ACC112 (cell line): ENCODE results near the gene AK1.

Experiments
- H2AFZ ChIP-seq: fragments of 200-600 bp; sonication (generic); one replicate; pipeline ENCODE4 v1.6.0; 2017; ENCODE audit warnings: antibody characterized with exemption, low read length; ENCODE audit not compliant: unreplicated experiment
- H3K27ac ChIP-seq: fragments of 200-600 bp; sonication (generic); 2 replicates; pipeline ENCODE4 v1.5.1; 2014; ENCODE audit warnings: low read depth, mild to moderate bottlenecking, antibody characterized with exemption, low read length, moderate library complexity
- H3K27me3 ChIP-seq: fragments of 200-600 bp; sonication (generic); 2 replicates; pipeline ENCODE4 v1.6.1; 2014; ENCODE audit warnings: mild to moderate bottlenecking, antibody characterized with exemption, low read length, moderate library complexity, mixed read lengths; ENCODE audit not compliant: insufficient read depth
- H3K36me3 ChIP-seq: fragments of 200-600 bp; sonication (generic); 2 replicates; pipeline ENCODE4 v1.6.1; 2016; ENCODE audit warnings: mild to moderate bottlenecking, antibody characterized with exemption, low read length, moderate library complexity, mixed read lengths; ENCODE audit not compliant: insufficient read depth
- H3K4me1 ChIP-seq: fragments of 200-600 bp; sonication (generic); one replicate; pipeline ENCODE4 v1.6.1; 2016; ENCODE audit warnings: low read length, mixed read lengths; ENCODE audit not compliant: insufficient read depth, unreplicated experiment, control insufficient read depth
- H3K4me3 ChIP-seq: fragments of 200-600 bp; sonication (generic); 2 replicates; pipeline ENCODE4 v1.5.1; 2014; ENCODE audit warnings: mild to moderate bottlenecking, low read depth, low read length
- H3K79me2 ChIP-seq: fragments of 200-600 bp; sonication (generic); one replicate; pipeline ENCODE4 v1.6.0; 2016; ENCODE audit warnings: low read length; ENCODE audit not compliant: control insufficient read depth, unreplicated experiment, insufficient read depth

The AK1 gene

DNA sequence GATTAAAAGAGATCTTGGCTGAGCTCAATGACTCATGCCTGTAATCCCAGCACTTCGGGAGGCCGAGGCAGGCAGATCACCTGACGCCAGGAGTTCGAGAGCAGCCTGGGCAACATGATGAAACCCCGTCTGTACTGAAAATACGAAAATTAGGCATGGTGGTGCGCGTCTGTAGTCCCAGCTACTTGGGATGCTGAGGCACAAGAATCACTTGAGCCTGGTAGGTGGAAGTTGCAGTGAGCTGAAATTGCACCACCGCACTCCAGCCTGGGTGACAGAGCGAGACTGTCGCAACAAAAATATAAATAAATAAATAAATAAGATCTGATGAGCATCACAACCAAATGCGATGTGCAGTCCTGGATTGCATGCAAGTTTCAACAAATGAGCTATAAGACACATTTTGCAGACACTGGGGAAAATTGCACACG lies 14.3 kb downstream of the AK1 start:
- H3K4me1 ChIP-seq = peaks cover 2% of the 10 kb centered on the region
- H3K27ac ChIP-seq = no peak overlapping the region
- no peak overlapping the region for H3K4me3 ChIP-seq

DNA sequence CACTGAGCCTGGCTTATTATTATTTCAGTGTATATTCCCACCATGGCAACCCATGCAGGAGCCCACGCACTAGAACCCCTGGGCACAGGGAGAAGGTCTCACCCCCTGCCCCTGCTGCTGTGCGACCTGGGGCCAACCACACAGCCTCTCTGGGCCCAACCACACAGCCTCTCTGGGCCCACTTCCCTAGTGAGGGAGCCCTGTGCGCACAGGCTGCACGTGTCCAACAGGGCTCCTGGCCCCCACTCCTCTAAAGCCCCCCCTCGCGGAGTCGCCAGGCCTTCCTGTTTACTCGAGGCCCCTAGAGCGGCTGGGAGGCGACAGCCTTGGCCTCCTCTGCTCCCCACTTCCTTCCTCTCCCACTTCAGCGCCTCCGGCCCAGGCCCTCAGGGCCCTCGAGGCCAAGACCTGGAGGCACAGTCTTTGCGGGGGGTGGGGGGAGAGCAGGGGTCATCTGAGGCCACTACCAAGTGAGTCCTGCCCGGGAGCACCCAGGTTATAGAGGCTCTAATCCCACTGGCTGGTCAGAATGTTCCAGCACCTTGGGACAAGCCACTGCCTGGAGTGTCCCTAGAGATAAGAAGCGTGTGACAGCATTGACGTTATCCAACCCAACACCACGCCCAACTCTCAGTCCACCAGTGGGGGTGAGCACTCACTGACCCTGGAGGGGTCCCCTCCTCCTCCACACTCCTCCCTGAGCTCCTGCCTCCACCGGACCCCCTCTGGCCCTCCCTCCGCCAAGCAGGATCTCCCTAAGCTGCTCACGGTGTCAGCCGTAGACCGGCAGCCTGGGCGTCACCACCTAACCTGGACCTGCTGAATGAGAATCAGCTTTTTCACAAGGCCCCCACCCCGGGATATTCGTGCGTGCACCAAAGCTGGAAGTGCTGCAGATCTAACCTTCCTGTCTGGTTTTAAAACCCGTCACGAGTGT lies 15.1 kb downstream of the AK1 start:
- Histone ChIP-seq H3K4me3 (no peak overlapping the region), H2AFZ (no peak overlapping the region), H3K27ac (no peak overlapping the region), H3K36me3 (no peaks in the 10 kb centered on the region), H3K79me2 (no peaks in the 10 kb centered on the region), H3K27me3 (no peaks in the 10 kb centered on the region), H3K4me1 (peaks cover 10% of the 10 kb centered on the region)

More for the DNA sequence above, 14.3 kb downstream of the AK1 start:
- Histone ChIP-seq H3K79me2 (no peaks in the 10 kb centered on the region), H3K36me3 (no peaks in the 10 kb centered on the region), H3K27me3 (no peaks in the 10 kb centered on the region), H2AFZ (no peak overlapping the region)

DNA sequence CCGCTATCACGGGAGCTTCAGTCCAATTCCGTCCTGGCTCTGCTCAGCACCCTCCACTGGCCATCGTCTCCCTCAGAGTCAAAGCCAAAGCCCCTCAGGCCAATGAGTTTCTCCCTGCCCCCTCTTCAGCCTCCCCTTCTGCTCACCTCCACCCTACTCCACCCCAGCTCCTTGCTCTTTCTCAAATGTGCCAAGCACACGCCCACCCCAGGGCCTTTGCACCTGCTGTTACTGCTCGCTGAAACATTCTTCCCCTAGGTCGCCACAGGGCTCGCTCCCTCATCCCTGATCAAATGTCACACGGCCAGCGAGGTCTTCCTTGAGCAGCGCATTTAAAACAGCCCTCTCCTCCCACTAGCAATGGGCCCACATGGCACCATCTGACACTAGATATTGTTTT lies 16.7 kb downstream of the AK1 start:
- Histone ChIP-seq H3K27me3 (no peaks in the 10 kb centered on the region), H3K4me3 (no peak overlapping the region), H3K4me1 (peaks cover 10% of the 10 kb centered on the region), H3K79me2 (no peaks in the 10 kb centered on the region), H2AFZ (no peak overlapping the region), H3K27ac (no peak overlapping the region), H3K36me3 (no peaks in the 10 kb centered on the region)

DNA sequence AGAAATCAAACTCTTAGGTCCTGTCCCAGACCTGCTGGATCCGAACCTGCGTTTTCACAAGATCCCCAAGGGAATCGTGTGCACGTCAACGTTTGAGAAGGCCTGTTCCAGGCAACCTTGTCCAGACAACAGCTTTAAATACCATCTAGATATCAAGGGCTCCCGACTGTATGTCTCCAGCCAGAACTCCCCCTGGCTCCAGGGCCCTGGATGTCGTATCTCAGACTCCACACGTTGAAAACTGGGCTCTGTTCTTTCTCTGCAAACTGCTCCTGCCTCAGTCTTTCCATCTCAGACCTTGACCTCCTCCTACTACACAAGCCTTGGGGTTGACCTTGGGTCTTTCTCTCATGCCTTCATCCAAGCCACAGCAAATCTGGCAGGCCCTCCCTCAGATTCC lies 17.2 kb downstream of the AK1 start:
- Histone ChIP-seq H3K79me2 (peaks cover under 1% of the 10 kb centered on the region), H3K27ac (no peak overlapping the region), H3K27me3 (no peaks in the 10 kb centered on the region), H3K36me3 (no peaks in the 10 kb centered on the region), H2AFZ (no peak overlapping the region), H3K4me1 (peaks cover 10% of the 10 kb centered on the region), H3K4me3 (no peak overlapping the region)

DNA sequence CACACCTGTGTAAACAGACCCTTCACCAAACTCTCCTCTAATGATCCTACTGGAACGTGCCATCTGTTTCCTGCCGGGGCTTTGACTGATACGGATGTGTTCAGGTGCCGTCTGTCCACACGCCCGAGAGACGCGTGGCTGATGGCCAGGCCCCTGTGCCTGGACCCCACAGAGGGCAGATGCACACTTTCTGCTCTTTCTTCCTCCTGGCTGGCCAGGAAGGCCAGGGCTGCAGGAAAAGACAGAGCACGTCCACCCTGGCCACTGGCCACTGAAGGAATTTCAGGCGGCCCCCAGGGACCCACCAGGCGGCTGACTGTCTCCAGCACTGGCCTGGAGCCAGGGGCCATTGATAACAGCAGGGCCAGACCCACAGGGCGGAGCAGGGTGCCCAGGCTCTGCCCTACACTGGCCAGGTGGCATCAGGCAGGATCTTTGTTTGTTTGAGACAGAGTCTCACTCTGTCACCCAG lies 19.4 kb downstream of the AK1 start:
- Histone ChIP-seq H3K36me3 (no peaks in the 10 kb centered on the region), H2AFZ (no peak overlapping the region), H3K27ac (no peak overlapping the region), H3K4me1 (peaks cover 11% of the 10 kb centered on the region), H3K79me2 (peaks cover 22% of the 10 kb centered on the region), H3K4me3 (no peak overlapping the region), H3K27me3 (no peaks in the 10 kb centered on the region)

DNA sequence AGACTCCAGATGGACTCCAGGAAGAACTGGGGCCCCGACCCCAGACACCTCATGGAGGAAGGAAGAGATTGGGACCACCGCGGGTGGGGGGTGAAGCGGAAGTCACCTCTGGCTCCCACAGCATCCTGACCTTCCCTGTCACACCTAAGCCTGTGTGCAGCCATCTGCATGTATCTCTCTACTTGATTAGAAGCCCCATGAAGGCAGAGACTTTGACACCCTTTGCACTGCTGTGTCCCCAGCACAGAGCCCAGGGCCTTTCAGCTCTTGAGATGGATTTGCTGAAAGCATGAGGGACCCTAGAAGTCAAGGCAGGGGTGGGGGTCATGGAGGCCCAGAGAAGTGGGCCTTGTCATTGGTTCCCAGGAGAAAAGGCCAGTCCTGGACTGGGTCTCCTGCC lies 20.2 kb downstream of the AK1 start:
- peaks cover 7% of the 10 kb centered on the region; the same call in 1 of the 2 replicates for H3K36me3 ChIP-seq
- H2AFZ ChIP-seq = no peak overlapping the region
- H3K79me2 ChIP-seq = peaks cover 30% of the 10 kb centered on the region
- H3K27me3 ChIP-seq = no peaks in the 10 kb centered on the region
- H3K27ac ChIP-seq = no peak overlapping the region
- no peak overlapping the region for H3K4me3 ChIP-seq
- H3K4me1 ChIP-seq = peaks cover 19% of the 10 kb centered on the region

DNA sequence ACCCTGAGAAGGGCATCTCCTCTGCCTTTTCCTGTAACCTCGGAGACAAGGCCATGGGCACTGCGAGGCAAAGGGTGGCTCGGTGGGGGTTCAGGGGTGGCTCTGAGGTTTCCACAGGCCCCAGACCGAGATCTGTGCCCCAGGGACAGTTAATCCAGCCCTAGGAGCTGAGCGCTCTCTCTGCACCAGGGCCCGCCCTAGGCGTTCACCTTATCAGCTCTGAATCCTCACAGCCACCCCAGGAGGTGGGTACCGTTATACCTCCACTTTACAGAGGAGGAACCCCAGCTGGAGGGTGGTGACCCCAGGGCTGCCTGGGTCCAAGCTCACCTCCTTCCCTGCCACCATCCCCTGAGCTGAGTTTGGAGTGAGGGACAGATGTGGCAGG lies 20.8 kb downstream of the AK1 start:
- Histone ChIP-seq H3K27ac (no peak overlapping the region), H3K4me3 (no peak overlapping the region), H2AFZ (no peak overlapping the region), H3K4me1 (peaks cover 21% of the 10 kb centered on the region), H3K36me3 (peaks cover 8% of the 10 kb centered on the region; the same call in 1 of the 2 replicates), H3K79me2 (peaks cover 36% of the 10 kb centered on the region), H3K27me3 (no peaks in the 10 kb centered on the region)

DNA sequence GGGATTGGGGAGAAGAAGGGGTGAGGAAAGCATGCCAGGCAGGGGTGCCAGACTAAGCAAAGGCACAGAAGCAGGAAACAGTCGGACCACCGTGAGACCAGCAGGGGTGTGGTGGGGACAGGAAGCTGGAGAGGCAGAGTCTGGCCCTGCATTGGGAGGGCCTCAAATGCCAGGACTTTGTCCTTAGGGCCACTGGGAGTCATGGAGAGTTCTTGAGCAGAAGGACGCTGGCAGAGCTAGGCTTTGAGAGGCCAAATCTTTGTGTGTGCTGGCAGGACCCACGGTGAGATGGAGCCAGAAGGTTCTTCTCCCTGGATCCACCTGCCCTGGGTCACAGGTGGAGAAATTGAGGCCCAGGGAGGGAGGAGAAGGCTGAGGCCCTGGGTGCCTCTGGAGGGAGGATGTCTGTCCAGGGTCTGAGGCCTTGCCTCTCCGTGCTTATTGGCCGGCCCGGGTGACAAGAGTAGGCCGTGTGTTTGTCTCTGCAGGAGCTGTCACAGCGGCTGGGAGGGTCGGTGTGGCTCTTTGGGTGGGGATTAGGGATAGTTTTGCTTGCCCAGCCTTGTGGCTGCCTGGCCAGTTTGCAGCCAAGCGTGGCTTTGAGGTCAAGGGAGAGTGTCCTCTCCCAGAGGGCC lies 21.3 kb downstream of the AK1 start:
- no peak overlapping the region for H2AFZ ChIP-seq
- no peaks in the 10 kb centered on the region for H3K27me3 ChIP-seq
- H3K79me2 ChIP-seq = peaks cover 41% of the 10 kb centered on the region
- no peak overlapping the region for H3K27ac ChIP-seq
- peaks cover 21% of the 10 kb centered on the region for H3K4me1 ChIP-seq
- H3K4me3 ChIP-seq = no peak overlapping the region
- peaks cover 8% of the 10 kb centered on the region; the same call in 1 of the 2 replicates for H3K36me3 ChIP-seq

DNA sequence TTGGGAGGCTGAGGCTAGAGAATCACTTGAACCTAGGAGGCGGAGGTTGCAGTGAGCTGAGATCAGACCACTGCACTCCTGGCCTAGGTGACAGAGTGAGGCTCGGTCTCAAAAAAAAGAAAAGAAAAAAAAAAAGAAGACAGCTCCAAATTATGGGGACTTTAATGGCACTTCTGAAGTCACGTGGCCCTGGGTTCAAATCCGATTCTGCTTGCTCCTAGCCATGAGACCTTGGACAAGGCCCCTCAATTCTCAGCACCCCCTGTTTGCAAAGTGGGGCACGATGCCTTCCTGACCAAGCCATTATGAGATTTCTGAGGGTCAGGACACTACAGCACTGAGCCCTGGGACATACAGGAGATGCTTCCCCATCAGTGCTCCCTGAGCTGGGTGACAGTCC lies 22.0 kb downstream of the AK1 start:
- no peak overlapping the region for H2AFZ ChIP-seq

DNA sequence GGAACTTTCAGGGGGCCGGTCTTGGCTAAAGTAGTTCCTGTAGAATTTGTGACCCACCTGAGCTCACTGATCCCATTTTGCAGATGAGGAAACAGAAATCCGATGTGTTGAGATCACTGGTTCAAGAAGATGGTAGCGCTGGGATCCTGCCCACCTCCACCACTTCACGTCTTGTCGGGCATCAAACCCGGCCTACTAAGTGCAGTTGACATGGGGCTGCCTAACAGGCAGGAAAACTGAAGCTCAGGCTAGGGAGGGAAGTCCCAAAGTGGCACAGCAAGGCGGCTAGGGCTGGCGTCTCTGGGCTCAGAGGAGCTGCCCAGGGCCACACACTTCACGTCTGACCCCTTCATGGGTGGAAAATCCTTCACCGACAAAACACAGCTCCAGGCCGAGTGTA lies 22.5 kb downstream of the AK1 start:
- Histone ChIP-seq H3K4me1 (peaks cover 21% of the 10 kb centered on the region), H3K4me3 (peak overlapping the region; percentile 96), H3K36me3 (peaks cover 20% of the 10 kb centered on the region), H3K27ac (peak overlapping the region; percentile 49), H3K27me3 (no peaks in the 10 kb centered on the region), H2AFZ (no peak overlapping the region), H3K79me2 (peaks cover 53% of the 10 kb centered on the region)

More for the DNA sequence above, 22.0 kb downstream of the AK1 start:
- peaks cover 48% of the 10 kb centered on the region for H3K79me2 ChIP-seq
- H3K27me3 ChIP-seq = no peaks in the 10 kb centered on the region
- H3K4me3 ChIP-seq = no peak overlapping the region
- no peak overlapping the region for H3K27ac ChIP-seq
- H3K36me3 ChIP-seq = peaks cover 14% of the 10 kb centered on the region
- H3K4me1 ChIP-seq = peaks cover 21% of the 10 kb centered on the region
